OCI-LY3 (cell line): ENCODE results near the gene CACNA1A.

Experiments
- H2AFZ ChIP-seq: fragments of 200-600, 300-600 bp; shearing (Covaris generic); 2 replicates; pipeline ENCODE4 v1.6.0; 2014; ENCODE audit warnings: antibody characterized with exemption, low read depth, low read length
- H3K27ac ChIP-seq: fragments of 200-600, 300-600 bp; sonication (generic); 2 replicates; pipeline ENCODE4 v1.5.1; 2014; ENCODE audit warnings: mild to moderate bottlenecking, low read length, moderate library complexity, mixed read lengths
- H3K27me3 ChIP-seq: fragments of 200-600, 300-600 bp; sonication (generic); 2 replicates; pipeline ENCODE4 v1.6.1; 2014; ENCODE audit warnings: low read depth, low read length, mixed read lengths
- H3K36me3 ChIP-seq: fragments of 200-600, 300-600 bp; sonication (generic); replicated peaks from 2 replicates; pipeline ENCODE3; 2014; ENCODE audit warnings: low read depth, low read length, mixed read lengths
- H3K4me1 ChIP-seq: fragments of 300-600, 200-600 bp; sonication (generic); 2 replicates; pipeline ENCODE4 v1.6.1; 2014; ENCODE audit warnings: low read length, mixed read lengths
- H3K4me2 ChIP-seq: fragments of 200-600, 300-600 bp; sonication (generic); 2 replicates; pipeline ENCODE4 v1.6.1; 2014; ENCODE audit warnings: low read length, mixed read lengths
- H3K4me3 ChIP-seq: fragments of 300-600, 200-600 bp; sonication (generic); 2 replicates; pipeline ENCODE4 v1.5.1; 2014; ENCODE audit warnings: antibody characterized with exemption, mild to moderate bottlenecking, low read length, moderate library complexity
- H3K79me2 ChIP-seq: fragments of 300-600, 200-600 bp; shearing (Covaris generic); 2 replicates; pipeline ENCODE4 v1.6.1; 2014; ENCODE audit warnings: mild to moderate bottlenecking, low read length, mixed read lengths
- H3K9ac ChIP-seq: fragments of 300-600, 200-600 bp; shearing (Covaris generic); 2 replicates; pipeline ENCODE4 v1.6.0; 2014; ENCODE audit warnings: mild to moderate bottlenecking, low read length, moderate library complexity
- H3K9me3 ChIP-seq: fragments of 200-600, 300-600 bp; shearing (Covaris generic); 2 replicates; pipeline ENCODE4 v1.6.1; 2014; ENCODE audit warnings: low read length, mixed read lengths; ENCODE audit not compliant: insufficient read depth
- H4K20me1 ChIP-seq: fragments of 200-600, 300-600 bp; sonication (generic); 2 replicates; pipeline ENCODE4 v1.6.1; 2016; ENCODE audit warnings: low read length, mixed read lengths; ENCODE audit not compliant: insufficient read depth
- CTCF ChIP-seq: fragments of 200-600, 300-600 bp; sonication (generic); IDR thresholded peaks from 2 replicates; pipeline ENCODE4 v1.5.1; 2014; ENCODE audit warnings: antibody characterized with exemption, low read length, low read depth
- EZH2phosphoT487 ChIP-seq: fragments of 200-600 bp; shearing (Covaris generic); IDR thresholded peaks from 2 replicates; pipeline ENCODE4 v1.6.1; 2018; ENCODE audit warnings: antibody characterized with exemption, mixed run types, low read depth

CACNA1A gene

DNA sequence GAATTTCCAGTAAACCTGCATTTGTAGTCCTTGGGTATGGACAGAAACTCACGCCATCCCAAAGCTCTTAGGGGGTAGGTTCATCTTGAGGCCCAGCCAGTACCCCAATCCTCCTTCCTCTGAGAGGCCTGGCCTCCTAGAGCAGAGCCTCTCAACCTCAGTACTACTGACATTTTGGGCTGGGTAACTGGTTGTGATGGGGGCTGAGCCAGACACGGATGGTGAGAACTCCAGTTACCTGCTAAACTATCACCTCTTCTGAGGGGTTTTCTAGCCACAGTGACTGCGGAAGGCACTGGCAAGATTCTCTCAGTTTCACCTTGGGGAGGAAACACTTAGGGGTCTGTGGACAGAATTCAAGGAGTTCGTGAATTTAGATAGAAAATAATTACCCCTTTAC lies 156.2 kb downstream of the CACNA1A start:
- H3K27me3 ChIP-seq: peaks cover 10% of the 10 kb centered on the region
- no peak overlapping the region for H2AFZ ChIP-seq
- TF ChIP-seq CTCF (no peak), EZH2phosphoT487 (no peak)
- H3K4me3 ChIP-seq: no peak overlapping the region
- H4K20me1 ChIP-seq: no peaks in the 10 kb centered on the region
- H3K36me3 ChIP-seq: no peaks in the 10 kb centered on the region
- H3K79me2 ChIP-seq: no peaks in the 10 kb centered on the region
- 0 out of 2 replicates have a peak, but pooled peaks cover 6% of the 10 kb centered on the region for H3K9me3 ChIP-seq
- H3K4me2 ChIP-seq: no peak overlapping the region
- H3K9ac ChIP-seq: no peak overlapping the region
- no peak overlapping the region for H3K27ac ChIP-seq
- no peaks in the 10 kb centered on the region for H3K4me1 ChIP-seq

DNA sequence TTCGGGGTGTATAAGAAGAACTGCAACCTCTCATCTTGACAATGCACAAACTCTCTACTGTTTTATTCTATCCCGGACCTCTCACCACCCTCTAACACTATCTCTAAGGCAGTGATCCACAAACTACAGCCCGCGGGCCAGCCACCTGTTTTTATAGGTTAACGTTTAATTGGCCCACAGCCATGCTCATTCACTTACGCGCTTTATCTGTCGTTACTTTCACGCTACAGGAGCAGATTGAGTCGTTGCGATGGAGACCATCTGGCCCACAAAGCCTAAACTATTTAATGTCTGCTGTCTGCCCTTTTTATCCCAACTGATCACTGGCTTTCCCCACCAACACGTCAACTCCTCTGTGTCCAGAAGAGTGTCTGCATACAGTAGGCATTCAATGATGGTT lies 158.9 kb downstream of the CACNA1A start:
- Histone ChIP-seq H3K79me2 (no peaks in the 10 kb centered on the region), H3K4me3 (no peak overlapping the region), H2AFZ (no peak overlapping the region), H3K36me3 (no peaks in the 10 kb centered on the region), H3K4me1 (no peaks in the 10 kb centered on the region), H3K27me3 (peaks cover under 1% of the 10 kb centered on the region; the same call in 1 of the 2 replicates), H3K27ac (no peak overlapping the region), H3K9ac (no peak overlapping the region), H3K4me2 (no peak overlapping the region), H4K20me1 (no peaks in the 10 kb centered on the region), H3K9me3 (0 out of 2 replicates have a peak, but pooled peaks cover 6% of the 10 kb centered on the region)
- TF ChIP-seq EZH2phosphoT487 (no peak), CTCF (no peak)

- H2AFZ ChIP-seq: no peak overlapping the region
- H3K27me3 ChIP-seq: peaks cover 5% of the 10 kb centered on the region; the same call in 1 of the 2 replicates
- H3K79me2 ChIP-seq: no peaks in the 10 kb centered on the region
- H4K20me1 ChIP-seq: no peaks in the 10 kb centered on the region
- no peak overlapping the region for H3K9ac ChIP-seq
- TF ChIP-seq EZH2phosphoT487 (no peak), CTCF (no peak)
- H3K4me2 ChIP-seq: no peak overlapping the region
- no peaks in the 10 kb centered on the region for H3K36me3 ChIP-seq
- no peaks in the 10 kb centered on the region for H3K9me3 ChIP-seq
- H3K4me3 ChIP-seq: no peak overlapping the region
- no peak overlapping the region for H3K27ac ChIP-seq
- no peaks in the 10 kb centered on the region for H3K4me1 ChIP-seq
These were observed 162.8 kb downstream of the CACNA1A start for GRCh38 chr19:13343514-13343913.

GRCh38 chr19:13342672-13343071 lies 163.6 kb downstream of the CACNA1A start:
- no peak overlapping the region for H3K27ac ChIP-seq
- H3K4me1 ChIP-seq: no peaks in the 10 kb centered on the region
- no peak overlapping the region for H3K4me3 ChIP-seq
- H4K20me1 ChIP-seq: no peaks in the 10 kb centered on the region
- H3K36me3 ChIP-seq: no peaks in the 10 kb centered on the region
- H3K9me3 ChIP-seq: no peaks in the 10 kb centered on the region
- no peak overlapping the region for H2AFZ ChIP-seq
- TF ChIP-seq CTCF (no peak), EZH2phosphoT487 (no peak)
- H3K79me2 ChIP-seq: no peaks in the 10 kb centered on the region
- no peak overlapping the region for H3K9ac ChIP-seq
- no peak overlapping the region for H3K4me2 ChIP-seq
- H3K27me3 ChIP-seq: peaks cover 5% of the 10 kb centered on the region; the same call in 1 of the 2 replicates
